ENCODE measurements around the gene PSMD2.
A peak's percentile ranks its signal among the peaks of the same experiment; 100 is the strongest.
"Not testable (repeated sequence)": the region's sequence is repeated elsewhere in the genome, so short reads cannot be mapped to it uniquely, and the experiment has no call there.

The PSMD2 gene

DNA sequence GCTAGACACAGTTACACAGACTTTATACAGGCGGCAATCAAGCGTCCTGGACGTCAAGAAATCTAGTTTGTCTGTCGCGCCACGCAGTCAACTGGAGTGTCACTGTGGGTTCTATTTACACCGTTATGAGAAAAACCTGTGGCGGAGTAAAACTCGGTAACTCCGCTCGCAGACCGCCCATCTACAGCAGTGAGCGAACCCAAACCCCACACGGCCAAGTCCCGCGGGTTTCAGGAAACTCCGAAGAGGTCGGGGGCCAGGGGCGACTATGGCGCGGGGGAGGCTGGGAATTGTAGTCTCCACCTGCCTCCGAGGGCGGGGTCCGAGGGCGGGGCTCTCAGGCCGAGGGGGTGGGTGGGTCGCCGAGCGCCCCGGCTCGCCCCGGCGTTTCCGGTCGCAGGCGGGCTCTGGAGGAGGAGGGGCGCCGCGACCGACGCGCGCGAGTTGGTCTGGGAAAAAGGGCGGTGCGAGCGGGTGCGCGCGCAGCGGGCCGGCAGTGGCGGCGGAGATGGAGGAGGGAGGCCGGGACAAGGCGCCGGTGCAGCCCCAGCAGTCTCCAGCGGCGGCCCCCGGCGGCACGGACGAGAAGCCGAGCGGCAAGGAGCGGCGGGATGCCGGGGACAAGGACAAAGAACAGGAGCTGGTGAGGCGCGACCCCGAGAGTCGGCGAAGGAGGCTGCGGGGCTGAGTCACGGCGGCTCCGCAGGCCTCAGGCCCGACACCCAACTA is at the start of gene PSMD2:
Gene PSMD2 (plus strand): TSS at position 483 of the 729 bp plus-strand sequence. CDS start 26 bp downstream, at position 509.
- H3K4me3 ChIP-seq (ENCODE audit: low read depth, low read length): peak within 1 kb of the TSS; percentile 96
- peak; percentile 84 for DNase-seq (ENCODE audit: low read depth)

DNA sequence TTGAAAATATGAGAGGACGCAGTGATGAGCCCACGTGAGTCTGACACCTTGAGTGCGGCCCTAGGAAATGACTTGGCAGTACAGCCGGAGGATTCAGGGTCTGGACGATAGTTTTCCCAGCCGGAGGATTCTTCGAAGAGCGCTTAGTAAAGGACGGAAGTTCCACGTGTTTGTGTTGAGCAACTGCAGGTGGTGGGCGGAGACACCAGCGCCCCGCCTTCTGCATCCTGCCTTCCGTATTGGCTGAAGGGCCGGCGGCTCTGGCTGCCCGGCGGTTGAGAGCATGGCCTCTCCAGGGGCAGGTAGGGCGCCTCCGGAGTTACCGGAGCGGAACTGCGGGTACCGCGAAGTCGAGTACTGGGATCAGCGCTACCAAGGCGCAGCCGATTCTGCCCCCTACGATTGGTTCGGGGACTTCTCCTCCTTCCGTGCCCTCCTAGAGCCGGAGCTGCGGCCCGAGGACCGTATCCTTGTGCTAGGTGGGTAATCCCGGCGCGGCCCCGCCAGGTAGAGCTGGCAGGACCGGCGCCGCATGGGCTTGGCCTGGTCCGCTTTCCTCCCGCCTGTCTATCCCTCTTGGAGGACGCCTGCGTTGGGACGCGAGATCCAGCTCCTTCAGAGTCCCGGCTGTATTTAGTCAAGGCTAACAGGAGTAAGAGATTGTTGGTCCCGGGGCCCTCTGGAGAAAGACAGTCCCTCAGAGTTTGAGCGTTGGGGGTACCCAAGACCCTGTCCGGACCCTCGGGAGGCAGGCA is 49.5 kb upstream of the PSMD2 start, which contains the start of gene EEF1AKMT4:
Gene EEF1AKMT4 (plus strand): TSS at position 261 of the 755 bp plus-strand sequence. CDS start 23 bp downstream, at position 284.
- DNase-seq (ENCODE audit: low read depth): peak; percentile 95
- peak within 1 kb of the TSS; percentile 86 for H3K4me3 ChIP-seq (ENCODE audit: low read depth, low read length)

DNA sequence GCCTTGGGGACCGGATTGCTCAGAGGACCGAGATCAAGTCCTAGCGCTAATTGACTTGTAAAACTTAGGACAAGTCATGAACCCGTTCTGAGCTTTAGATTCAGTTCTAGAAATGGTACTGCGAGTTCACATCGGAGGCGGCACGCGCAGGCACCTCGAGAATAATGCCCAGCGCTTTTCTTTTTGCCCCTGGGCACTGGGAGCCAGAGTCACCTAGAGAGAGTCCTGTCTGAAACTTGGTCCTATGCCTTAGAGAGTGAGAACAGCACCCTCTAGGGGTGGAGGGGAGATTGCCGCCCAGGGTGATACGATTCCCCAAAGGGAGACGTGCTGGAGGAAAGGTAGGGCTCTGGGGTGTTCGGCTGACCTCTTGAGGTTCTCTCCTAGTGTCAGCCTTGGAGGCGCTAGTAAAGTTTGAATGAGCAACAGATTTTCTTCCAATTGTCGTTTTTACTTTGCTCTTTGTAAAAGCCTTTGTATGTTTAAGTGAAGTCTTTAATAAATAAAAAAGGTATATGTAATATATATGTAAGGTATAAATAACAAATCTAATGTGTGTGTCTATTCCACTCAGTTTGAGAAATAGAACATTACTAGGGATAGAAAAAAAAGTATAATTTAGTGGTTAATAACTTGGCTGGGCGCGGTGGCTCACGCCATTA is 48.7 kb upstream of the PSMD2 start:
- peak overlapping the region; percentile 86 for H3K4me3 ChIP-seq (ENCODE audit: low read depth, low read length)
- no peak for DNase-seq (ENCODE audit: low read depth)

GRCh38 chr3:184255291-184256039 is 43.6 kb upstream of the PSMD2 start:
- DNase-seq (ENCODE audit: low read depth): no peak
- H3K4me3 ChIP-seq (ENCODE audit: low read depth, low read length): no peak overlapping the region

DNA sequence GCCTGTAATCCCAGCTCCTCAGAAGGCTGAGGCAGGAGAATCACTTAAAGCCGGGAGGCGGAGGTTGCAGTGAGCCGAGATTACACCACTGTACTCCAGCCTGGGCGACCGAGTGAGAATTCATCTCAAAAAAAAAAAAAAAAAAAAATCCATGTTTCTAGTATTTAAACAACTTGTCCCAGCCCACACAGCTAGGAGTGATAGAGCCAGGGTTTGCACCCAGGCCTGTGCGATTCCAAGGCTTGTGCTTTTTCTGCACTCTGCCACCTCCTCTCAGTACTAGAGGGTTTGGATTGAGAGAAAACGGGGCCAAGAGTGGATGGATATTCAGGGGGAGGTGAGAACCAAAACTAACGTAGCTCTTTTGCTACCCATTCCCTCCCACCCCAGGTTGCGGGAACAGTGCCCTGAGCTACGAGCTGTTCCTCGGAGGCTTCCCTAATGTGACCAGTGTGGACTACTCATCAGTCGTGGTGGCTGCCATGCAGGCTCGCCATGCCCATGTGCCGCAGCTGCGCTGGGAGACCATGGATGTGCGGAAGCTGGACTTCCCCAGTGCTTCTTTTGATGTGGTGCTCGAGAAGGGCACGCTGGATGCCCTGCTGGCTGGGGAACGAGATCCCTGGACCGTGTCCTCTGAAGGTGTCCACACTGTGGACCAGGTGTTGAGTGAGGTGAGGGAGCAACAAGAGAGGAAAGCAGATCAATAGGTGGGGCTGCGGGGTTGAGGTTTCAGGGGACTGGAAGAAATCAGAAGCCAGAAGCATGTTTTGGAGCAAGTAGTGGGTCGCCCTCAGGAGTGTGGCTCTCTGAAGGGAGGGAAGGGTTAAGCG is 41.7 kb upstream of the PSMD2 start:
- no peak overlapping the region for H3K4me3 ChIP-seq (ENCODE audit: low read depth, low read length)
- DNase-seq (ENCODE audit: low read depth): no peak

- no peak for DNase-seq (ENCODE audit: low read depth)
These were observed 40.1 kb upstream of the PSMD2 start for GRCh38 chr3:184258926-184259325.

GRCh38 chr3:184259396-184259877 is 39.6 kb upstream of the PSMD2 start:
- no peak overlapping the region for H3K4me3 ChIP-seq (ENCODE audit: low read depth, low read length)
- no peak for DNase-seq (ENCODE audit: low read depth)

More at GRCh38 chr3:184258926-184259325, 40.1 kb upstream of the PSMD2 start:
- H3K4me3 ChIP-seq (ENCODE audit: low read depth, low read length): no peak overlapping the region

- DNase-seq (ENCODE audit: low read depth): no peak
- H3K4me3 ChIP-seq (ENCODE audit: low read depth, low read length): peak overlapping the region; percentile 51
These were observed 38.9 kb upstream of the PSMD2 start for GRCh38 chr3:184259878-184260723.

GRCh38 chr3:184260724-184261269 is 38.2 kb upstream of the PSMD2 start:
- no peak for DNase-seq (ENCODE audit: low read depth)
- peak overlapping the region; percentile 51 for H3K4me3 ChIP-seq (ENCODE audit: low read depth, low read length)

DNA sequence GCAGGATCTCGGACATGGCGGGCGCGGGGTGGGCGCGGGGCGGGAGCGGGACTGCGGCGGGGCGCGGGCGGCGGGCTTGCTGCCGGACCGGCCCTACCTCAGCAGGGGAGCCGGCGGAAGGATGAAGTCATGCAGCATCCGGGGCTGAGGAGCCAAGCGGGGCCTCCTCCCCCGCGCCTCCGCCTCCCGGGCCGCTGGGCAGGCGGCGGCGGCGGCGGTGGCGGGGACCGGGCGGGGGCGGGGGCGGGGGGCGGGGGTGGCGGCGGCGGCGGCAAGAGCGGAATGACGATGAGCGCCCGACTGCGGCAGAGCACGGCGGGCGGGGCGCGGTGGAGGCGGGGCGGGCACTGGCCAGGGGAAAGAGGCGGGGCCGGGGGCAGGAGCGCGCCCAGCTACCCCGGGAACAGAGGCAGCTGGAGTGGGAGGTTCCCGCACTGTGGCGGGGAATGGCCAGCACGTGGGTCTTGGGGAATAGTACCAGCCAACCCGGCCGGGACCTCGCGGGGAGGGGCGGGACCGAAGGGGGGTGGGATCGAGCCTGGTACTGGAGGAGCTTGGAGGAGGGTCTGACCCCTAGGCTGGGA is 37.7 kb upstream of the PSMD2 start, which contains the start of gene CAMK2N2:
Gene CAMK2N2 (minus strand): TSS at position 284 of the 584 bp plus-strand sequence. CDS start 268 bp downstream, at position 16.
- H3K4me3 ChIP-seq (ENCODE audit: low read depth, low read length): peak within 1 kb of the TSS; percentile 51
- DNase-seq (ENCODE audit: low read depth): no peak

DNA sequence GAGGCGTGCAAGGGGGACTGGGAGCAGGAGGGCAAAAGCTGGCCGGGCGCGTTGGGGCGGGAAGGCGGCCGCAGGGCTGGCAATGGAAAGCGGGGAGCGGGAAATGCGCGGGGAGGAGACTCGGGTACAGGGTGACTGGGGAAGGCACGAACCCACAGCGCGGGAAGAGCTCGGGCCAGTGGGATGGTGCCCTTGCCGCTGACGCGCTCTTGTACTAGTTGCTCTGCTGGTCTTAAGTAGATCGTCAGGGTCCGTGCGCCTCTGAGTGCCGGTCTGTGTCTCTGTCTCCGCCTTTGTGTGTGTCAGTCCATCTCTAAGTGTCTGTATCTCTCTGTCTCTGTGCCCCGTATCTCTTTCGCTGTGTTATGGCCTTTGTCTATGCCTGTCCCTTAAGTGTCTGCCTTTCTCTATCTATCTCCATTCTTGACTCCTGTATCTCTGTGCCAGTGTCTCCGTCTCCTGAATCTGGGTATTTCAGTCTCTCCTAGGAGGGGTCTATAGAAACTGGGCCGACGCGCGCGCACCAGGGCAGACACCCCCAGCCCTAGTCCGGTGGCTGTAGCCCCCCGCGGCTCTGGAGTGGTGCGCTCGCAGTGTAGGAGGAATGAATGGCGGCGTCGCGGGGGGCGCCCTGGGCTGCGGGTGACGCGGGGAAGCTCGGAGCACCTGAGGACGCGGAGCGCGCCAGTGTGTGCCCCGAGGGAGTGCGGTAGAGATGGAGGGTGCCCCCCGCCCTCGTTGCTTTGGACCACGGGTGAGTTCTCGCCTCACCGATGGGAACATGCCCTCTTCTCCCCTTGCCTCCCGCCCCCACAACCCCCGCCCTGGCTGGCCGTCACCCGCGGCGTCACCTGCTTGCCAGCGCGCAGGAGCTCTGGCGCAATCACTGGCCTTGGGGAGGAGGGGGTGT is 36.9 kb upstream of the PSMD2 start:
- peak overlapping the region; percentile 51 for H3K4me3 ChIP-seq (ENCODE audit: low read depth, low read length)
- DNase-seq (ENCODE audit: low read depth): no peak

GRCh38 chr3:184262764-184263179 is 36.3 kb upstream of the PSMD2 start:
- no peak overlapping the region for H3K4me3 ChIP-seq (ENCODE audit: low read depth, low read length)
- no peak for DNase-seq (ENCODE audit: low read depth)

GRCh38 chr3:184267249-184267648 is 31.8 kb upstream of the PSMD2 start:
- DNase-seq (ENCODE audit: low read depth); H3K4me3 ChIP-seq (ENCODE audit: low read depth, low read length): not testable (repeated sequence)

- H3K4me3 ChIP-seq (ENCODE audit: low read depth, low read length): no peak overlapping the region
- DNase-seq (ENCODE audit: low read depth): no peak
These were observed 26.8 kb upstream of the PSMD2 start for GRCh38 chr3:184272269-184272668.

GRCh38 chr3:184275381-184275701 is 23.7 kb upstream of the PSMD2 start:
- no peak for DNase-seq (ENCODE audit: low read depth)
- H3K4me3 ChIP-seq (ENCODE audit: low read depth, low read length): no peak overlapping the region
